Cardiac fibroblast (primary cell): Measurements from ENCODE around the gene RABGGTB.
"Not testable (repeated sequence)": the region's sequence is repeated elsewhere in the genome, so short reads cannot be mapped to it uniquely, and the experiment has no call there.

ENCODE experiments used
- DNase-seq, 2 donors: peaks; one replicate each; pipeline versions ENCODE4 v3.0.0 to v3.0.0-alpha.2; 2010; ENCODE audit warnings: low read depth in 2 of 2
- H3K4me3 ChIP-seq, 2 donors: replicated peaks in 1 of 2; 1 replicate in 1 of 2; 2 replicates in 1 of 2; pipeline ENCODE4 v1.5.1; 2011; ENCODE audit warnings: low read depth in 2 of 2, low read length in 2 of 2, mild to moderate bottlenecking in 2 of 2, moderate library complexity in 1 of 2
- TF ChIP-seq, protein P1 (sequence below): IDR thresholded peaks from one replicate; pipeline ENCODE4 v1.5.1; 2011; ENCODE audit warnings: low read depth, mild to moderate bottlenecking, low read length, inconsistent platforms

The RABGGTB gene

DNA sequence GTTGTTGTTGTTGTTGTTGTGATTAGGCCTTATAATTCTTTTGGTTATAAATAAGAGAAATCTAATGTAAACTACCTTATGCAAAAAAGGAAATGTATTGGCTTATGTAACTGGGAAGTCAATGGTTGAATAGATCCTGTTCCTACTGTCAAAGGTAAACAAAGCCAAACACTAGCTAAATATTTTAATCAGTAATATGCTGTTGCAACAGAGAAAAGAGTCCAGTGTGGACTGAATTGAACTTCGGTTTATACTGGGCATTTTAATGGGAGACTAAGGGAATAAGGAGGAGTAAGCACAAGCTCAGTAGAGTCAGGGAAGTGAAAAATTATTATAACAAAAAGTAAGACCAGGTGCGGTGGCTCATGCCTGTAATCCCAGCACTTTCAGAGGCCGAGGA lies 26.0 kb downstream of the RABGGTB start:
- TF ChIP-seq, protein P1, sequence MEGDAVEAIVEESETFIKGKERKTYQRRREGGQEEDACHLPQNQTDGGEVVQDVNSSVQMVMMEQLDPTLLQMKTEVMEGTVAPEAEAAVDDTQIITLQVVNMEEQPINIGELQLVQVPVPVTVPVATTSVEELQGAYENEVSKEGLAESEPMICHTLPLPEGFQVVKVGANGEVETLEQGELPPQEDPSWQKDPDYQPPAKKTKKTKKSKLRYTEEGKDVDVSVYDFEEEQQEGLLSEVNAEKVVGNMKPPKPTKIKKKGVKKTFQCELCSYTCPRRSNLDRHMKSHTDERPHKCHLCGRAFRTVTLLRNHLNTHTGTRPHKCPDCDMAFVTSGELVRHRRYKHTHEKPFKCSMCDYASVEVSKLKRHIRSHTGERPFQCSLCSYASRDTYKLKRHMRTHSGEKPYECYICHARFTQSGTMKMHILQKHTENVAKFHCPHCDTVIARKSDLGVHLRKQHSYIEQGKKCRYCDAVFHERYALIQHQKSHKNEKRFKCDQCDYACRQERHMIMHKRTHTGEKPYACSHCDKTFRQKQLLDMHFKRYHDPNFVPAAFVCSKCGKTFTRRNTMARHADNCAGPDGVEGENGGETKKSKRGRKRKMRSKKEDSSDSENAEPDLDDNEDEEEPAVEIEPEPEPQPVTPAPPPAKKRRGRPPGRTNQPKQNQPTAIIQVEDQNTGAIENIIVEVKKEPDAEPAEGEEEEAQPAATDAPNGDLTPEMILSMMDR = no peak
- no peak for DNase-seq
- H3K4me3 ChIP-seq = no peak overlapping the region

DNA sequence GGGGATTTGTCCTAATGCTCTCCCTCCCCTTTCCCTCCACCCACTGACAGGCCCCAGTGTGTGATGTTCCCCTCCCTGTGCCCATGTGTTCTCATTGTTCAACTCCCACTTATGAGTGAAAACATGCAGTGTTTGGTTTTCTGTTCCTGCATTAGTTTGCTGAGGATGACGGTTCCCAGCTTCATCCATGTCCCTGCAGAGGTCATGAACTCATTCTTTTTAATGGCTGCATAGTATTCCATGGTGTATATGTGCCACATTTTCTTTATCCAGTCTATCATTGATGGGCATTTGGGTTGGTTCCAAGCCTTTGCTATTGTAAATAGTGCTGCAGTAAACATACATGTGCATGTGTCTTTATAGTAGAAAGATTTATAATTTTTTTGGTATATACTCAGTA lies 37.5 kb downstream of the RABGGTB start:
- not testable (repeated sequence) for DNase-seq, H3K4me3 ChIP-seq

DNA sequence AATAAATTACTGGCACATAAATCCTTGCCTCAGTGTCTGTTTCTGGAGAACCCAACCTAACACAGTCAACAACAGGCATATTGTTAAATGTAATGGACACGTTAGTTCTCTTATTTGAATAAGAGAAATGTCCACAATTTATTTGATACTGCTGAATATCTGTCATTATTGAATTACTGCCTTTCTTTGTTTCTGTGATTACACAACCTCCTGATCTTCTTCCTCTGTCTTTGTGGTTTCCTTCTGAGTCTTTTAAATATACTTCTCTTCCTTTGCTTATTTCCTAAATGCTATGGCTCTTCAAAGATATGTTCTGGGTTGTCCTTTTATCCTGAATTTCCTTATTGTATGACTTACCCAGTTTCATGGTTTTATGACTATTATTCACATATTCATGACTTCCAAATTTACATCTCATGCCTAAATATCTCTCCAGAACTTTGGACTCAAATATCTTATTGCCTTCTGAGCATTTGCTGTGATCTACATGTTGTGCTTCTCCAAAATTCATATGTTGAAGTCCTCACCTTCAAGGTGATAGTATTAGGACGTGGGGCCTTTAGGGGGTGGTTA lies 50.6 kb downstream of the RABGGTB start:
- no peak for DNase-seq
- TF ChIP-seq, protein P1 = no peak
- no peak overlapping the region for H3K4me3 ChIP-seq

DNA sequence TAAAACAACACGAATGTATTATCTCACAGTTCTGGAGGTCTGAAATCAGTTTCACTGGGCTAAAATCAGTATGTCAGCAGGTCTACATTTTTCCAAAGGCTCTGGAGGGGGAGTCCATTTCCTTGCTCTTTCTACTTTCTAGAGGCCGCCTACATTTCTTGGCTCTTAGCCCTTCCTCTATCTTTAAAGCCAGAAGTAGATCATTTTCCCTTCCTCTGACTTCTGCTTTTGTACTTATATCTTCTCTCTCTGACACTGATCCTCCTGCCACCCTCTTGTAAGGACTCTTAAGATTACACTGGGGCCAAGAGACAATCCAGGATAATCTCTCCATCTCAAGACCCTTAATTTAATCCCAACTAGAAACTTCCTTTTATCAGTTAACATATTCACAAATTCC lies 52.0 kb downstream of the RABGGTB start:
- DNase-seq = peak in 1 of 2 donors; percentile 4
- TF ChIP-seq, protein P1 = no peak
- H3K4me3 ChIP-seq = no peak overlapping the region

DNA sequence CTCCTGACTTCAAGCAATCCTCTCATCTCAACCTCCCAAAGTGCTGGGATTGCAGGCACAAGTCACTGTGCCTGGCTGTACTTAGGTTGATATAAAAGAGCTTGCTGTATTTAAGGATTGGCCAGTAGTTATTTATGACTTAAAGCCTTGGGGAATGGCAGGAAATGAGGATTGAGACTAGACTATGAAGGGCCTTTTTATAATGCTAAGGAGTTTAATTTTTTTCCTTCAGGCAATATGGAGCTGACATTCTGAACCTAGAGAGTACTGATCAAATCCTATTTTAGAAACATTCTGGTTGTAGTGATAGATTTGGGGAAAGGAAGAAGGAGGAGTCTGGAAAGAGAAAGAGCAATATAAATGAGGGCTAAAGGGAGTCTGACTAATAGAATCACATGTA lies 55.4 kb downstream of the RABGGTB start:
- TF ChIP-seq, protein P1 = no peak
- DNase-seq = no peak

More for the DNA sequence above, 55.4 kb downstream of the RABGGTB start:
- H3K4me3 ChIP-seq = no peak overlapping the region
